Thyroid gland (tissue), 4 donors: ENCODE data around the gene IMP3. TPM values are rescaled to one million over a fixed set of nuclear protein-coding genes. Genes with fewer than 3 reads are reported as not detected.

Source experiments
- DNase-seq, 2 donors: peaks; one replicate each; pipeline ENCODE4 v3.0.0-alpha.2; 2019
- H3K27ac ChIP-seq, 3 donors: fragments of 200-600 bp; sonication (generic); 1 replicate in 2 of 3; 2 replicates in 1 of 3; pipeline ENCODE4 v1.5.1; 2016 to 2019; ENCODE audit warnings: mild to moderate bottlenecking in 1 of 3, moderate library complexity in 1 of 3
- H3K27me3 ChIP-seq: fragments of 200-600 bp; sonication (generic); one replicate; pipeline ENCODE4 v1.5.1; 2019
- H3K36me3 ChIP-seq, 2 donors: fragments of 200-600 bp; sonication (generic); one replicate each; pipeline ENCODE4 v1.5.1; 2016 to 2019
- H3K4me1 ChIP-seq, 2 donors: fragments of 200-600 bp; sonication (generic); one replicate each; pipeline ENCODE4 v1.5.1; 2017 to 2019
- H3K4me3 ChIP-seq, 3 donors: fragments of 200-600 bp; sonication (generic); replicated peaks in 1 of 3; 1 replicate in 2 of 3; 2 replicates in 1 of 3; pipeline ENCODE4 v1.5.1; 2016; ENCODE audit warnings: mild to moderate bottlenecking in 1 of 3
- H3K9me3 ChIP-seq: fragments of 200-600 bp; sonication (generic); one replicate; pipeline ENCODE4 v1.5.1; 2017
- POLR2A ChIP-seq, 2 donors: fragments of 450-650 bp; IDR thresholded peaks; one replicate each; pipeline ENCODE4 v1.6.1; 2017; ENCODE audit warnings: antibody characterized with exemption in 2 of 2, mild to moderate bottlenecking in 2 of 2, moderate library complexity in 1 of 2
- WGBS, 2 donors: methylation state at CpG; one replicate each; pipeline ENCODE4 v1.1.5; 2017; 5-methylcytosine and 5-hydroxymethylcytosine counted together
- intact Hi-C: fragments of 100-400 bp; cut with DNase I; formaldehyde crosslinking; loops from one replicate; pipeline ENCODE4 v1.15.1; 2023
- total RNA-seq, 4 donors: library from RNA; depleted of rRNA; stranded (reverse); fragments of >200 nt; gene quantifications; one replicate each; pipeline ENCODE4 v1.2.3, GENCODE V29; 2016
- TF ChIP-seq, protein P1 (sequence below), 6 experiments: fragments of 200-600 bp in 3 of 6; fragments of 450-650 bp in 3 of 6; sonication (generic) in 3 of 6; IDR thresholded peaks; one replicate each; pipeline ENCODE4 v1.5.1; 2016 to 2019; ENCODE audit warnings: antibody characterized with exemption in 6 of 6, mild to moderate bottlenecking in 2 of 6, inconsistent platforms in 1 of 6, moderate library complexity in 1 of 6

IMP3 gene
- total RNA-seq, 4 donors from 2014 or later = 75.2 to 187 (median 133) TPM

DNA sequence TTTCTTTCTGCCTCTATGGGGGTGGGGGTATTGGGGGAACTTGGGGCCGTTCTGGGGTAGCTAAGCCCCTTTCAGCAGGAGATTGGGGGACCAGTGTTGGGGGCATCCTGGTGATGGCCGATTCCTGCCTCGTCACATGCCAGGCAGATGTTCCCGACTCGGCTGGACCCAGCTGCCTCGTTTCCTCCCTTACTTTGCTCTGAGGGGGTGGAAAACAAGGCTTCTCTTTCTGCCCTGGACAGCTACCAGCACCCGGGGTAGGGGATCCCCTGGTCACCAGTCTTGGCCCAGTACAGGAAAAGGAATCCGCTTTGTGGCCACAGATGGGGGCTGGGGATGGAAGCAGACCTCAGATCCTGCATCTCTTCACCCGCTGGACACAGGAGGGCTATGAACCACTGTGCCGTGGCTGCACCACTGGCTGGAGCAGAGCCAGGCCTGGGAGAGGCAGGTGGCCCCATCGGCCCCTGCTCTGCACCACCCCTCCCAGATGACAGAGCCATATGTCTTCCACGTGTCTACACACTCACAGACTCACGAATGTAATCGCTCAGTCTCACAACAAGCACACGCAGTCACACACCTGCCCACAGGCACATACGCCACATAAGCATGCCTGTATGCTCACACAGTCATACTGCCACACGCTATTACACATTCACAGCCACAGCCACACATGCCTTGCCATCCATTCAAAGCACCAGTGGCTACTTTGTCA lies 20.1 kb upstream of the IMP3 start:
- Histone ChIP-seq H3K4me1 (peaks cover 30 to 51% of the 10 kb centered on the region in 2 donors), H3K4me3 (no peak overlapping the region), H3K36me3 (peaks cover 0 to 7% of the 10 kb centered on the region in 2 donors), H3K9me3 (no peaks in the 10 kb centered on the region), H3K27me3 (no peaks in the 10 kb centered on the region), H3K27ac (peak overlapping the region; percentile 90 to 94 (median 90))
- intact Hi-C loops = loop anchor here (10.0 kb wide), 1 partner anchor 295 kb away; the partner anchor contains the start of gene MAN2C1
- WGBS, 2 donors = 78 to 83% methylated on average over 16 of the region's 17 CpGs
- no peak for TF ChIP-seq POLR2A (IDR thresholded peaks at IDR 0.05)
- TF ChIP-seq, protein P1, sequence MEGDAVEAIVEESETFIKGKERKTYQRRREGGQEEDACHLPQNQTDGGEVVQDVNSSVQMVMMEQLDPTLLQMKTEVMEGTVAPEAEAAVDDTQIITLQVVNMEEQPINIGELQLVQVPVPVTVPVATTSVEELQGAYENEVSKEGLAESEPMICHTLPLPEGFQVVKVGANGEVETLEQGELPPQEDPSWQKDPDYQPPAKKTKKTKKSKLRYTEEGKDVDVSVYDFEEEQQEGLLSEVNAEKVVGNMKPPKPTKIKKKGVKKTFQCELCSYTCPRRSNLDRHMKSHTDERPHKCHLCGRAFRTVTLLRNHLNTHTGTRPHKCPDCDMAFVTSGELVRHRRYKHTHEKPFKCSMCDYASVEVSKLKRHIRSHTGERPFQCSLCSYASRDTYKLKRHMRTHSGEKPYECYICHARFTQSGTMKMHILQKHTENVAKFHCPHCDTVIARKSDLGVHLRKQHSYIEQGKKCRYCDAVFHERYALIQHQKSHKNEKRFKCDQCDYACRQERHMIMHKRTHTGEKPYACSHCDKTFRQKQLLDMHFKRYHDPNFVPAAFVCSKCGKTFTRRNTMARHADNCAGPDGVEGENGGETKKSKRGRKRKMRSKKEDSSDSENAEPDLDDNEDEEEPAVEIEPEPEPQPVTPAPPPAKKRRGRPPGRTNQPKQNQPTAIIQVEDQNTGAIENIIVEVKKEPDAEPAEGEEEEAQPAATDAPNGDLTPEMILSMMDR (IDR thresholded peaks at IDR 0.05) = no peak
- no peak for DNase-seq

DNA sequence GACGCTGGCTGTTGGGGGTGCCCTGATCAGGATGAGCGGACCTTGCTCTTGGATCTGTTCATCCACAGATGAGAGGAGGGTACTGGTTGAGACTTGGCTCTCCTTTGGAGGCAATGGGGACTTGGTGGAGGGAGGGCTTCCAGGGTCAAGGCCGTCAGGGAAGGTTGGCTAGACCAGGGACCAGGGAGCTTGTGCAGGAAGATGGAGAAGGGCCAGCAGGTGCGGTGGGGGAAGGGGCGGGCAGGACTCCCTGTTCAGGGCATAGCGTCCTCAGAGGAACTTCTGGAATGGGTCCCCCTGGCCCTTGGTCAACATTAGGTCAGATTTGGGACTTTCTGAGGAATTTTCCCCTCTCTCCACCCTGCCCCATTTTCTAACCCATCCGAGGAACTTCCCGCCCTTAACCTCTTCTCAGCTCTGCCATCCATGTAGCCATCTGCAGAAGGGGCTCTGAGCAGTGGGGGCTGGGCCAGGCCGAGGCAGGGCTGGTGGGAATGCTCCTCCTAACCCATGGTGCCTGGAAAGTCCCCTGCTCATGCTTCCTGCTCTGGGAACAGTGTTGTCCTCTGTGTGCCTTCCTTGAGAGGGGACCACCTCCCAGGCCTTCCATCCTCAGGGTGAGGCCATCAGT lies 19.2 kb upstream of the IMP3 start:
- 67 to 78% methylated on average over 9 of the region's 9 CpGs for WGBS, 2 donors
- H3K4me1 ChIP-seq = peaks cover 31 to 60% of the 10 kb centered on the region in 2 donors
- TF ChIP-seq, protein P1 (IDR thresholded peaks at IDR 0.05) = no peak
- TF ChIP-seq POLR2A (IDR thresholded peaks at IDR 0.05) = no peak

DNA sequence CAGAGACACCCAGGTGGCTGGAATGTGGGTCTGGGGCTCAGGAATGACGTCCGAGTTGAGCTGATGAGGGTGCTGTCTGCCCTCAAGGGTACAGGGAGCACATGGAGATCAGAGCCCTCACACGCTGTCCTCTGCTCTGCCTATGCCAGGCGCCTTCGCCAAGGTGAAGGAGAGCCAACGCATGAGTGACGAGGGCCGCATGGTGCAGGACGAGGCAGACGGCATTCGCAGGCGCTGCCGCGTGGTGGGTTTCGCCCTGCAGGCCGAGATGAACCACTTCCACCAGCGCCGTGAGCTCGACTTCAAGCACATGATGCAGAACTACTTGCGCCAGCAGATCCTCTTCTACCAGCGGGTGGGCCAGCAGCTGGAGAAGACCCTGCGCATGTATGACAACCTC lies 16.8 kb upstream of the IMP3 start:
- 92% methylated on average over 20 to 22 of the region's 22 CpGs for WGBS, 2 donors
- H3K27me3 ChIP-seq = no peaks in the 10 kb centered on the region
- H3K4me3 ChIP-seq = no peak overlapping the region
- peaks cover 0 to 7% of the 10 kb centered on the region in 2 donors for H3K36me3 ChIP-seq
- no peak for DNase-seq
- H3K4me1 ChIP-seq = peaks cover 38 to 77% of the 10 kb centered on the region in 2 donors
- H3K27ac ChIP-seq = no peak overlapping the region
- no peak for TF ChIP-seq POLR2A (IDR thresholded peaks at IDR 0.05)
- TF ChIP-seq, protein P1 (IDR thresholded peaks at IDR 0.05) = no peak
- no peaks in the 10 kb centered on the region for H3K9me3 ChIP-seq
- intact Hi-C loops = loop anchor here (10.0 kb wide), 1 partner anchor 292 kb away; the partner anchor contains the start of gene MAN2C1

More for the DNA sequence above, 19.2 kb upstream of the IMP3 start:
- H3K36me3 ChIP-seq = peaks cover 0 to 7% of the 10 kb centered on the region in 2 donors
- intact Hi-C loops = loop anchor here (10.0 kb wide), 1 partner anchor 294 kb away; the partner anchor contains the start of gene MAN2C1
- H3K27me3 ChIP-seq = no peaks in the 10 kb centered on the region
- H3K27ac ChIP-seq = peak overlapping the region; percentile 33 to 90 (median 90)
- no peaks in the 10 kb centered on the region for H3K9me3 ChIP-seq
- no peak overlapping the region for H3K4me3 ChIP-seq
- no peak for DNase-seq

DNA sequence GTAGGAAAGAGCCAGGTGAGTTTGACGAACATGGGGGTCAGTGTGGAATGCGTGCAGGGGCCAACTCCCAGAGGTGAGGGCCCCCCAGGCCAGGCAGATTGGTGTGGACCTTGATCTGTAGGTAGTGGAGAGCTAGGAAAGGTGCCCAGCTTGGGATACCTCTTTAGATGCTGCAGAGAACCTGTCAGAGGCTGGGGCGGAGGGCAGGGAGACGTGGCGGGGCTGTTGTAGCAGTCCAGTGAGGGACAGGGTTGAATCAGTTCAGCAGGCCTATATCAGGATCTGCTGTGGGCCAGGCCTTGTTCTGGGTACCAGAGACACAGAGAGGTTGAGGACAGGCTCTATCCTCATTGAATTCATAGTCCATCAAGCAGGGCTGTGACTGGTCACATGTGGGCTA lies 16.3 kb upstream of the IMP3 start:
- H3K4me1 ChIP-seq = peaks cover 38 to 77% of the 10 kb centered on the region in 2 donors
- H3K4me3 ChIP-seq = no peak overlapping the region
- no peaks in the 10 kb centered on the region for H3K9me3 ChIP-seq
- no peak for TF ChIP-seq POLR2A (IDR thresholded peaks at IDR 0.05)
- TF ChIP-seq, protein P1 (IDR thresholded peaks at IDR 0.05) = no peak
- H3K27me3 ChIP-seq = no peaks in the 10 kb centered on the region
- no peak for DNase-seq
- intact Hi-C loops = loop anchor here (10.0 kb wide), 1 partner anchor 292 kb away; the partner anchor contains the start of gene MAN2C1
- H3K27ac ChIP-seq = no peak overlapping the region
- H3K36me3 ChIP-seq = peaks cover 0 to 7% of the 10 kb centered on the region in 2 donors
- WGBS, 2 donors = 89 to 91% methylated on average over 5 of the region's 5 CpGs
